ENCODE results near the gene MED7.

MED7 gene

DNA sequence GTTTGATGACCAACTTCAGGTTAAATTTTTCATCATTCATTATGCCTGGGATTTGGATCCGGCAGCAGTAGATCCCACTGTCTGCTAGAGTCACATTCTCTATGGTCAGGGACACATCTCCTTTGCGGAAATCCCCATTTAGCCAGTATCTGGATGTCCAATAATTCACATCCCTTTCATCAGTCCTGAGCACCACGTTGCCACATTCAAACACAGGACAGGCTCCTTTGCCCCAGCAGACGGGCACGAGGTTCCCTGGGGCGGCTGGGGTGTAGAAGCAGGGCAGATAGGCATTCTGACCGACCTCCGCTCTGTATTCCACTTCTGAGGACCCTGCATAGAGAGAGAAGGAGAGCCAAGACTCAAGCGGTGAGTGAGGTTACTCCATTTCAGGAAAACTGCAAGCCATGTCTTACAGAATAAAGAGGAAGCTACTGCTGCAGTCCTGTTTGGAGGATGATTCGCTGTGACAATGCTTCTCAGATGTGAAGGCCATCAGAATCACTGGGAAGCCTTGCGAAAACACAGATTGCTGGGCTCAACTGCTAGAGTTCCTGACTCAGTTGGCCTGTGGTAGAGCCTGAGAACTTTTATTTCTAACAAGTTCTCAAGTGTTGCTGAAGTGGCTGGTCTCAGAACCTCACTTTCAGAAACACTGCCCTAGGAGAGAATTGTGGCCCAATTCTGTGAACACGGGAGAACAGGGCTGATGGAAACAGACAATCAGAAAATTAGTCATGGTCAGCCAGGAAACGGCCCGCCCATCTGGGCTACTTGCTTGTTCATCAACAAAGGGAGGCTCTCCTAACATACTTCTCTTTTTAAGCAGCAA is 35.8 kb downstream of the MED7 start:
- DNase-seq (ENCODE audit: low read depth), result no peak

DNA sequence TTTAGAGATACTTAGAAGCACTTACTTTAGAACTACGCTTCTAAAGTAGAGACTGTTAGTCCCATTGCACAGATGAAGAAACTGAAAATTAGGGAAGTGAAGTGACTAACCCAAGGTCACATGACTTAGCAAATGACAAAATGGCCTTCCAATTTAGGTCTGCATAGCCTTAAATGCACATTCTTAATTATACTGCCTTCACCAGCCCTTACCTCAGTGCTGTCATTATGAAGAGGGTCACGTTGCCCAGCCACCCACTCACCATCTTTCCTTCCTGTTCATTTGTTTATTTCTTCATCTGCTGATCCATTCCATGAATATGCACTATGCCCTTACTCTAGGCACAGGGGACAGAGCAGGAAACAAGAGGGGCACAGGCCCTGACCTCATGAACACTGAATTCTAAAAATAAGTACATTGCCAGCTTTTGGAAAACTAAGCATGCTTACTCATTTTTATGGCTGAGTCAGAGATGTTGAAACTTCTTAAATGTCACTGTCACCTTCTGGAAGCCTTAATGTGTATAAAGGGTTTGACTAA is 42.5 kb downstream of the MED7 start:
- no peak for DNase-seq (ENCODE audit: low read depth)

DNA sequence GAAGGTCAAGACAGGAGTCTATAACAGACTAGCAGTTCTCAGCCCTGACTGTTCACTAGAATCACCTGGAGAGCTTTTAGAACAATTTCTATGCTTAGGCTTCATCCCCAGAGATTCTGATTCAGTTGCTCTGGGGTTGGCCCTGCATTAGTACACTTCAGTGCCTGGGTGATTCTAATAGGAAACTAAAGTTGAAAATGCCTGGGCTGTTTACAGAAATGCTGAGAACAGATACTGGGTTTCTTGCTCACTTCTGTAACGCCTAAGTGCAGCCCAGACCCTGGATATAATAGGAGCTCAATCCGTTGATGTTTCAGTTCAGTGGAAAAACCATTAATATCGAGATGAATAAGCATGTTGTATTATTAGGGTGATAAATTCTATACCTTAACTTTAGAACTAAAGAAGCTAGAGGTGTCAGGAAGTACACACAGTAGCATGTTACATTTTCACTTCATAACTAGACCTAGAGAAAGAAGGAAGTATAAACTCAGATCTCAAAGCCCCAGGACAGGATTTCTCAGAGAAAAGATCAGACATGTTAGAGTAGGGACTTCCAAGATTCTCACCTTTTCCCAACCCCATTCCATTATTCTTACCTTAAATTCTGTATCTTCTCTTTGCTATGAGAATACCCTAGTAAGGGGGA is 54.2 kb downstream of the MED7 start:
- DNase-seq (ENCODE audit: low read depth), result no peak
